Retina (tissue), 1 donor: Measurements from ENCODE around the gene GALNT14.

Source experiments
- DNase-seq: peaks from one replicate; pipeline ENCODE4 v3.0.0-alpha.2; 2016

Gene GALNT14

DNA sequence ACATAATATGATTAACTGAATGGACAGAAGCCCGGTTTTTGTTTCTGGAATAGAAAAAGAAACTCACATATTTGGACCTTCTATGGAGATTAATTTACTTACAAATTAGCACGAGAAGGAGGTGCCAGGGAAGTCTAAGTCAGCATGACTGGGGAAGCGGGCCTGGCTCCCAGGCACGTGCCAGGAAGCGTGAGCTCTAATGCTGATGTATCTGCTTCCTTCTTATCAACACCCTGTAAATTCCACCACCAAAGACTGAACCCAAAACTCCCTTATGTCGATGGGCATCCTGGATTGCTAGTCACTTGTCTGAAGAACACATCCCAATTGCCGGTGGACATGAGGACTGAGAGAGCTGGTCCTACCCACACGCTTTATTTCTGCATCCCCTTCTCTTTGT, 134.5 kb downstream of the GALNT14 start:
- DNase-seq: no peak

DNA sequence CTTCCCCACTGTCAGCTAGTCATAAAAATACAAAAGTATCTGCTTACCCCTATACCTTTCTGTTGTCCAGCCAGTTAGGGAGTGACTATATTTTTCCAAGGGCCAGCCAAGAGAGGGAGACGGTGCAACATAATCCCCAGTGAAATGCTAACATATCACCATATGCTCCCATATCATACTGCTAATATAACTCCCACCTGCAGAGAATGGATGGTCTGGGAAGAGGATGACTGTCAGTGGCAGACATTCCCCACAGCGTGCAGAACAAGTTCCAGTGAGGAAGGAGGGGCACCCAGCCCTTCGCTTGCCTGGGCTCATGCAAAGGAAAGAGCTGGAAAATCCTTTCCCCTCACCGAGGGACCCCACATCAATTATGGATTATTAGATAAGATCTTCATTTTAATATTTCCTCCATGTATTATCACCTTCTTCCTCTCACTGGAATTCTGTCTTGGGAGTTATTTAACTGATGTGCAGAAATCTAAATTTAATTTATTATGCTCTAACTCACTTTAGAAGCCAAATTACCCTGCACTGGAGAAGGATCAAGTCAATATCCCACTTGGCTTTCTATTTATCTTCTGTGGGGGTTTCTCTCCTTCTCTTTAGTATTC, 135.6 kb downstream of the GALNT14 start:
- DNase-seq: no peak

DNA sequence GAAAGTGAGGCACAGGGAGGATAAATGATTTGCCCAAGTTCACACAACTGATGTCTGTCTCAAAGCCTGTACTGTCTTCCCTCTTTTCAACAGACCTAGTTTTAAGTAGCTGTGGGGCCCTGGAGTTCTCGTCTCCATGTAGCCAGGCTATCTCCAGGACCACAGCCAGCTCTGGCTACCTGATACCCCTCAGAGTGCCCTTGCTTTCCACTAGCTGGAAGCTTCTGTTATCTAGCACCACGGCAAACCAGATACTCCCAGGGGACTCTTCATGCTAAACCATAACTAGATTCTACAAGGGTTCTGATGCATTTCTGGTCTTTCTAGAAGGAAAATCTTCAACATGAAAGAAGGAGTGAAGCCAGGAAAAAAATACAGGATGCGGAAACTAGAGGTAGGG, 137.3 kb downstream of the GALNT14 start:
- DNase-seq: no peak

DNA sequence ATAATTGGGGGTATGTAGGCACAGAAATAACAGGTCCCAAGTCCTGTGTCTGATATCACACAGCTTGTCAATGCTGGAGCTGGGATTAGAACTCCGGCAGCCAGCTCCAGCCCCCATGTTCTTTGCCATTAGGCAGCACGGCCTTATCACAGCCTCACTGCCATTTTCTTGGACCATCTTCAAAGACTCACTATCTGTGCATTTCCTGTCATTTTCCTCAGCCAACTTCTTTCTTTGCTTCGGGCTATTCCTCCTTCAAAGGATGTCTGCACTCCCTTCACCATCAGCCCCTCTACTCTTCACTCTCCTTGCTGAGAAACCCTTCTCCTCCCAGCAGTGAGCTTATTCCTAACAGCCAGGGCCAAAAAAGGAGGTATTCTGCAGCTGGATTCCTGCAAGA, 139.6 kb downstream of the GALNT14 start:
- DNase-seq: no peak

DNA sequence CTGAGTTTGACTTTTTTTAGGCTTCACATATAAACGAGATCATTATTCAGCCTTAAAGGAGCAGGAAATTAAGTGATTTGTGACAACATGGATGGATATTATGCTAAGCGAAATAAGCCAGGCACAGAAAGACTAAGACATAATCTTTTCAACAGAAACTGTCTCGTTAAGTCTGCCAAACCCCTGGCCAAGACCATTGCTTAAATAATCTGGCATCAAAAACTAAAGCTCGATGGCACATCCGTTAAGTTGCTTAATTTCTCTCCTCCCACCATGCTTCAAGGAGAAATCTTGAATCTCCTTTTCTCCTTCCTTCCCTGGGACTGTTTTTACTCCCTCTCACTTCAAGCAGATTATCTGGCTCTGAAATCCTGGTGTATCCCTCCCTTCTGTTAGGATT, 140.3 kb downstream of the GALNT14 start:
- no peak for DNase-seq

DNA sequence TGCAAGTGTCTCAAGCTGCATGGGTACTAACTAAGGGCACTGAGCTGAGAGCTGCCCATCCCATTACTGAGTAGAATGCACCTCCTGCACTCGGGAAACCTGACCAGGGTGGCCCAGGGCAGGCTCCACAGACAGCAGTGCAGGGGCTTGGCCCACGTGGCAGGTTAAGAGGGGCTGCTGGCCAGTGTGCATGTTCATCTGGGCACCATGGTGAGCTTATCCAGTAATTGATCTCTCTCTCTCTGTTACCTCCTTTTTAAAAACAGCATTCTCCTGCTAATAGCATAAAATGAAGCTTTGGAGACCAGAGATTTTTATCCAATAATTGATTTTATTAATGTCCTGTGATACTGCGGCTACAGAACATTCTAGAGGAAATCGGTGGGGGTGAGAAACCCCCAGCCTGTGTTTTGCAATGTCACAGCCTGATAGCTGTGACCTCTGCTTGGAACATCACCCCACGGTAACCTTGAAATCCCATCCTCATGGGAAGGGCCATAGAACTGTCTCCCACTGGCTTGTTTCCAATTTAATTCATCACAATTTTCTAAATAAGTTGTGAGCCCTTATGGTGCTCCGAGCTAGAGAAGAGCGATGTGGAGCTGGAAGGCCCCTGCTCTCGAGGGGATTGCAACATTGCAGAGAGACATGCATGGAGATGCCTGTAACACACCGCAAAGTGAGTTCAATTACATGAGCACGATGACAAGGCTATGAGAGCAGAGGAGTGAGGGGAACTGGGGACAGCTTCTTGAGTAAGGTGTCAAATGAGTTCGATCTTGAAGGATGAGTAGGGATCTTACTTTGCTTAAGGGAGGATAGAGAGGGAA, 143.8 kb downstream of the GALNT14 start:
- DNase-seq: no peak

DNA sequence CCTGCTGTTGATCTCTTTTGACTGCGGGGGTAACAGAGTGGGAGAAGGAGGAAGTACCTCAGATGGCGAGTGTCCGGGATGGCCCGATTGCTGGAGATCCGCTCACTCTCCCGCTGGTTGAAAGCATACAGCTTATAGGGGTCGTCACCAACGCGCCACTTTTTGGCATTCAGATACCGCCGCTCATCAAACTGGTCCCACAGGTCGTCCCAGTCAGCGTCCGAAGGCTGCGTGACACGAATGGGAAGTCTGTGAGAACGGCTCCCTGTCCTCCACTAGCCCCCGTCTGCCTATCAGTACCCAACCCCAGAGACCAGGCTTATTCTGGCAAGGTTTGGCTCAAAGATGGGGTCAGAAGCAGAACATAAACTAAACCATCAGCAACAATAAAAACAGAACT, 145.5 kb downstream of the GALNT14 start:
- DNase-seq: no peak

DNA sequence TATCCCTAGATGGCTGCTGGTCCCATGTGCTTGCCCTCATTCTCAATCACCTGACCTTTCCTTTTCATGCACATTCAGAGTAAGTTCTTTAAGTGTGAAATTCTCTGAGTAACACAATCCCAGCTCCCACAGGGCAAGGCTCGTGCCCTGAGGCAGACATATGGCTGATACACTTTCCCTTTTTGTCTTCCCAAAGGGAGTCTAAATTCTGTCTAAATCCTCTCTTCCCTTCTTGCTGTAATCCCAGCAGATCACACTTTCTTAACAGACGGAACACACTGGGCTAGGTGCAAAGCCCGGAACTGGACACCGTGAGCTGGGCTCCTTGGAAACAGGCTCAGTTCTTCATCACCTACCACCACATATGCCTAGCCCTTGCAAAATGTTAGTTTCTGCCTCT, 147.6 kb downstream of the GALNT14 start:
- DNase-seq: no peak

DNA sequence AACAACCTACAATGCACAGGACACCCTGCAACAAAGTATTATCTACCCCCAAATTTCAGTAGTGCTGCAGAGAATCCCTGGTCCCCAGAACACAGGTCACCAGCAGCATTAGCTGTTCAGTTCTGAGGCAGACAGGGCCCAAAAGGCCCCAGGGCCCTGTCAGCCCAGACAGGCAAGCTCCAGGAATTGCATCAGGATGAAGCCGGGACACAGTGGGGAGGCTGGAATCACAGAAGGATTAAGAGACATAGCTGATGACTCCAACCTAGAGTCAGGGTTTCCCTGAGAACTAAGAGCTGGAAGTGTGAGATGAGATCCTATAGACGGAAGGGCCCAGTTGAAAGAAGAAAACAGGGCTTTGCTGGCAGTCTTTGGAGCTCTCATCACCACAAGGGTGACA, 148.1 kb downstream of the GALNT14 start:
- DNase-seq: no peak

DNA sequence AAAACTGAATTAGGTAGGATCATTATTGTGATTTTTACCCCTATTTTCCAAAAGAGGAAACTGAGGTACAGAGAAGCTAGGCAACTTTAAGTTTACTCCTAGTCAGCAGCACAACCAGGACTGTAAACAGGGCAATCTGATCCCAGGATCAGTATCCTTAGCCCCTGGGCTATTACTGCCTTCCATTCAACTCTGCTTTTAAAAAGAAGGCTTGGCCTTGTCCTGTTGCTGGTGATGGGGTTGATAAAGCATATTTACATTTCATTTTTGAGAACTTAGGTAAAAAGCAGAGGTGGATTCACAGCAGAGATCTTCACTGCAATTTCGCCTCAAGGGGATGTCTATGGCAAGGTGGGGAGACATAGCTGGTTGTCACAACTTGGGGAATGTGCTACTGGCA, 148.5 kb downstream of the GALNT14 start:
- no peak for DNase-seq

DNA sequence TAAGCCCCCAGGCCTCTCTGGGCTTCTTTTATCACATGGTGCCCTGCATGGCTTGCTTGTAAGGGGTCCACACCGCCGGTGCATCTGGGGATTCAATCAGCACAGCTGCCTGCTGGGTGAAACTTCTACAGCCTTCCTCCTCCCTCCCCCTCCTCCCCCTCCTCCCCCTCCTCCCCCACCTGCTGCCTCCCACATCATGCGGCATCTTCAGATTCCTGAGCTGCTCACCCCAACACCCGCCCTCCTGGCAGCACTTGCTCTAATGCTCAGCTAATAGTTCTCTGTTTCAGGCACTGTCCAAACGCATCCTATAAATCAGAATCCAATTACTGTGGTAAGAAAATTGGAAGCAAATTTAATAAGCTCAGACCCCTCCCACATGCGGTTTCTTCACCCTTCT, 150.7 kb downstream of the GALNT14 start:
- DNase-seq: no peak

DNA sequence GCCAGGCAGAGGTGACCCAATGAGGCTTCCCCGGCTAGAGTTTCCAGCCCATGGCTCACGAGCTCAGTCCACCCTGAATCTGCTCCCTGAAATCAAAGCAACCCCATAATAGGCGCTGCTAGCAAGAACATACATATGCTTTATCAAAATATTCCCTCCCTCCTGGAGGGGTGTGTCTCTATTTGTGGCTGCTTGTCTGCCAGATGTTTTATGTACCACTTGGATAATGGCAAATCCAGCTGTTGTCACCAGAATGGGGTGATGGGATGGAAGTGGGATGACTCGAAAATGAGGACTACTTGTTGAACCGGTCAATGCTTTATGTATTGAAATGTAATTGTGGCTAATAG, 152.0 kb downstream of the GALNT14 start:
- no peak for DNase-seq

DNA sequence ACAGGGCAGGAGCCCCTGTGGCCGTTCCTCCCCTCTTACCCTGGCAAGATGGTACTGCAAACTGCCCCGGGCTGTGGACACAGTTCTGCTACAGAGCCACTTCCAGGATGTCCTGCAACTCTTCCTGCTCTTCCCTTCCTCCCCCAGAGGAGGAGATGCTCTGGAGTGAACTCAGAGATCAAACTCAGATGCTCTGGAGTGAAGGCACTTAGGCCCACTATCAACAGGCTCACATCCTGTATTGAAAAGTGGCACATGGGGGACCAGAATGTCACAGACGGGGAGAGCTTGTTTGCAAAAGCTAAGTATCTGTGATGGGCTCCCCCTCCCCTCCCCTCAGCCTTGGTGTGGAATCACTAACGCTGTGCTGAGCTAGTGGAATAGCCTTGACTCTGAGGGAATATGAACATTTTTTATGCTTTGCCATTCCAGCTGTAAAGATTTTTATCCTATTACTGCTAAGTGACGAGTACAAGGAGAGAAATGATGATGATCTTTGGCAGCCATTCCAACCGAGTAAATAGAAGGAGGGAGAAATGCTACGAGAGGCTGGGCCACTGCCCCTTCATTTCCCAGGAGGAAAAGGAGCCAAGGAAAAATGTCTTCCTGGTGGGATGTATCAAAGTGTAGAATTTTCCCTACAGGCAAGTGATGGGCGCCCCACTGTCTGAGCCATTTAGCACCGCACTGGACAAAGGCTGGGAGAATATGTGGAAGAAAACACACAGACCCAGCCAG, 152.6 kb downstream of the GALNT14 start:
- no peak for DNase-seq

DNA sequence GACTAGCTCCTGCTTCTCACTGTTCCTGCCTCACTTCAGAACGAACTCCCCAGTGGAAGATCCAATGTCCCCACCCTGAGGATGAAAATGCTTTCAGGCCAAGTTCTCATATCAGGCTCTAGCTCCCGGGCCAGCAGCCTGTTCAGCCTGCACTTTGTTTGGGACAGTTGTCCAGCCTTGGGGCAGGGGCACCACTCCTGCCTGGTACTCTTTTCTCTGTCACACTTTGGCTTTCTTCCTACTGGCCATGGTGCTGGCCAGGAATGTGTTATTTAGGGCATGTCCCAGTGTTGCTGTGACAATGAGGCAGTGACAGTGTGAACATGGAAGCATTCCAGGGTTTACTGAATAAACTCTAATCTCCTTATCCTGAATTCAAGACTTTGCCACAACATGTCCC, 154.1 kb downstream of the GALNT14 start:
- no peak for DNase-seq

DNA sequence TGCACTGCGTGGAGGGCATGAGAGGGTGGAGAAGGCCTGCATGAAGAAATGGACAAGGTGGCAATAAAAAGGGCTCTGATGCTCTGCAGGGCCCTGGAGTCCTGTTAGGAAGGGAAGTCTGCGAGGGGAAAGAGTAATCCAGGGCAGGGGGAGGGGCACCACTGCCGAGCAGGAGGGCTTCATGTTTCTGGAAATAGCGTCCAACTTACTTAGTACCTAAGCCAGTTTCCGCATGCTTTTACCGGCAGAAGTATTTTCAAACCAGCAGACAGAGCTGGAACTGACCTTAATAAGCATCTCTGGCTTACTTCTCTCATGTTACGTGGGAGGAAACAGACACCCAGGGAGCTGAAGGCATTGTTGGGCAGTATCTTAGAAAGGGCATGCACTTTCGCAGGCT, 156.7 kb downstream of the GALNT14 start:
- DNase-seq: no peak

DNA sequence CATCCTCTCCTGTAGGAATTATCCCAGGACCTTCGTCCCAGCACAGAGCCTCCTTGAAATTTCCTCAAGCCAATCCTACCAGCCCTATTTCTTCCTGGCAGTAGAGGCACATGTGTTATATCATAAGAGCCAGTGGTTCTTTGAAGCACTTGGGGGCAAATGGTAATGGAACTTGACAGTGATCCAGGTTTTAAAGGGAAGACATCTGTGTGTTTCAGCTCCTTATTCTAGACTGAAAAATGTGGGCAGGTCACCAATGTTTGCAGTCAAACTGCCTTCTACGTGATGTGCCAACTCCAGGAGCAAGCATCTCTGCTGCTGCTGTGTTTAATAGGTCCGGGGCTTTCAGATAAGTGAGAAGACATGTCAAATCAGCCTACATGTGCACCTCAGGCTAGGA, 157.1 kb downstream of the GALNT14 start:
- DNase-seq: no peak

DNA sequence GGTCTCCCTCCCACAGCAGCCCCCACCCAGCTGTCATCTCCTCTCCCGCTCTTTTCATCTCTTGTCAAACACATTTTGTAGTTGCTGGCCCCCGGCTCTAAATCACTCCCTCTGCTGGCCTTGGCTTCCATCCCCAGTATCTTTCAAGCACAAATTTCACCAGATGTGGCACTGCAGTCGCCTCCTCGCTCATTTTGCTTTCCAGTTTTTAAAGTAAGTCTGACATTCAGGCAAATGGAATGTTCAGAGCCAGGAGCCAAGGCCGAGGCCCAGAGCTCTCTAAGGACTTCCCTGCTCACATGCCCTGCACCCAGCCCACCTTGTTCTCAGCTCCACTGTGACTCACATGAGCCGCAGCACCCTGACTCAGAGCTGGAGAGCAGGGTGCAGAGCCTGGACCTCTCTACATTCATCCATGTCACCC, 158.4 kb downstream of the GALNT14 start:
- no peak for DNase-seq

DNA sequence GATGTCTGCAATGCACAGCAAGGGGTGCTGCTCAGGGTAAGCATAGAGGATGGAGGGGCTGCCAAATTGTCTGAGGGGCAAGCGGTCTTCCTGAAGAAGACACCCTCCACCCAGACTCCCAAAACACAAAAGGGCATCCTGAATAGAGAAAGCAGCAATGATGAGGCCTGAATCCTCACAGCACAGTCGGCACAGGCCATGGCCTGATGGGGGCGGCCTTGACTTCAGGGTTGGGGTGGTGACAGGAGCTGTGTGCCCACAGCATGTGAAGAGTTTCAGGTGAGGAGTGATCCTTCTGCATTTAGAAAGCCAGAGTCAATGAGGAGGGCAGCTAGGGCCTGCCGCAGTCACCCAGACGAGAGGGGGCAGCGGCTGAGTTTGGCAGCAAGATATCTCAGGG, 159.4 kb downstream of the GALNT14 start:
- no peak for DNase-seq

DNA sequence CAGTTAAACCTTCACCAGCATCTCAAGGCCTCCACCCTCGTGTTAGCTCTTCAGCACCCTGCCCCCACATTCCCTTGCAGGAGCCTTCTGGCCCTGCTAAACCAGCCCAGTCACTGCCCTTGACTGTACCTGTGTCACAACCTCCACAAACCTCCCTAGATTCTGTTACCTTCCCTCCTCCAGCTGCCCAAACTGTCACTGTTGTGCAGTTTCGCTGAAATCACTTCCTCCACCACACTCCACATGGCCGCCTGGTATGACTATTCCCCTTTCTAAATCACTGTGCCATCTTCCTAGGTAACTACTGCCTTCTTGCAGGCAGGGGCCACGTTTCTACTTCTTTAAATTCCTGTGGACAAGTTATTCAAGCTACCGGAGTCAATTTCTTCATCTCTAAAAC, 160.2 kb downstream of the GALNT14 start:
- DNase-seq: no peak

DNA sequence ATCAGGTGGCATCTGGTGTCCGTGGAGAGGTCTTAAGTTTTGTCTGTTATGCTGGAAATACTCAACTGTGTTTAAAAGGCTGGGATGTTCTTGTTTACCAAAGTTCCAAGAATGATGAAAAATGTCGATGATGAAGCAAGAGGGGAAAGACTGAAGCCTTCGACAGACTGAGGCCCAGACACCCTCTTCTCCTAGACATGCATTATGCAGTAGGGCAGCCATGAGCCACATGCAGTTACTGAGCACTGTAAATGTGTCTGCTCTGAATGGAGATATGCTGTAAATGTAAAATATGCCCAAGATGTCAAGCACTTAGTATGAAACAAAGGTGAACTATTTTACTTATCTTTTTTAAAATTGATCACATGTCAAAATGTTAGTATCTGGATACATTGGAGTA, 163.1 kb downstream of the GALNT14 start:
- DNase-seq: no peak

DNA sequence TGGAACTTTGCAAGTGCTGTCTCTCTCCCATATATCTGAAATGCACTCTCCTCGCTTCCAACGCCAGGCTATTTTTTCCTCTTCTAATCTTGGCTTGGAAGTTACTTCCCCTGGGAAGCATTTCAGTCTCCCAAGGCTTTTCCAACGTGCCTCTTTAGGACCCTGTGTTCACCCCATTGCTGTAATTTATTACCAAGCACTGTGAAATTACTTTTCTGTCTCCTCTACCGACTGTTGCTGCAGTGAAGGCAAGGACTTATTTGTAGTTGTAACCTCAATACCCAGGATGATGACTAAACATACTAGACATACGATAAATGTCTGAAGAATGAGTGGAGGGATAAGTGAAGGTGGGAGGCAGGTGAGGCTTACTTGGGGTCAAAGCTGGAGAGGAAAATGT, 163.7 kb downstream of the GALNT14 start:
- DNase-seq: no peak

DNA sequence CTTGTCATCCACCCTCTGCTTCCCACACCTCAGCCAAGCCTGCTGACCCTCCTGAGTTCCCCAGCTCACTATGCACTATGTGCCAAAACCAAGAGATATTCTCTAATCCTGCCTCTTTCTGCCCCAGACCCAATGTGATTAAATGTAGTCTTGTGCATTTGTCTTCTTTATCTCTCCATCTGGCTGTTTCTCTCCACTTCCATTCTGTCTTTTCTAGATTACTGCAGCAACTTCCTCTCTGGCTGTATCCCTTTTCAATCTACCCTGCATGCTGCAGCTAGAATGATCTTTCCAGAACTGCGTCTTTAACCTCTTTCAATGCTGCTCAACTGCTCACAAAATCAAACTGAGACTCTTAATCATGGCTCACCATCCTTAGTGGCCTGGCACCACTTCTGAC, 164.1 kb downstream of the GALNT14 start:
- no peak for DNase-seq

DNA sequence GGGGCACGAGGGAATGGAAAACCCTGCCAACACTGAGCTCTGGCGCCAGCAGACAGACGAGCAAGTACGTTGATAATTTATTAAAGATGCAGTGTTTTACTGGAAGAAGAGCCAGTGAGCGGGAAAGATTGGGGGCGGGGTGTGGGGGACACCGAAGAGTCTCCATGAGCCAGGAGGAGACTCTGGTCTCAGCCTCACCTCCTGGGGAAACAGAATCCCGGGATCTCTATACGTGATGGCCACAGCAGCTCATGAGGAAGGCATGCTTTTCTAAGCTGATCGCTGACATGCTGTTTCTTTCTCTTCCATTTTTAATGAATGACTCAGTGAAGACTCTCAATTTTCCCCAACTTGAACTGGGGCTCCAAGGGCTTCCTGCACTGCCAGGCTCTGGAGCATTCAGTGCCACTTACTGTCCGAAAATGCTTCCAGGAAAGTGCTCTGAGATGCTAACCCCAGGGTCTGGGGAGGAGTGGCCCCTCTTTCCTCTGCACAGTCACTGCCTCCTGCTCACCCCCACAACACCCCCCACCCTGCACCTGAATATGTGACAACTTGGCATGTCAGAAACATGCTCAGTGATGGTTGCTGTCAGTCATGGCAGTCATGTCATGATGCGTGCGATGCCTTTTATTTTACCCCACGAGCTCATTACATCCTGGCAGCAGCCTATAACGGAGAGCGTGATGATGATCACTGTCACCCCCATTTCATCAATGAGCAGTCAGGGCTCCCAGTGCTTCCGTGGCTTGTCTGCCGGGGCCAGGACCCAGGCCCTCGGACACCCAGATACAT, 166.8 kb downstream of the GALNT14 start:
- DNase-seq: no peak
